PC-9 (cell line): ENCODE results near the gene PLEKHF1.

Source experiments
- EZH2 ChIP-seq: fragments of 200-600 bp; sonication (generic); IDR thresholded peaks from 2 replicates; pipeline ENCODE4 v1.8.0; 2017; ENCODE audit warnings: antibody characterized with exemption, low read depth
- TF ChIP-seq, protein P1 (sequence below): fragments of 200-600 bp; sonication (generic); conservative IDR thresholded peaks from 2 replicates; pipeline ENCODE4 v1.6.1; 2017; ENCODE audit warnings: mixed run types, antibody characterized with exemption, mild to moderate bottlenecking, moderate library complexity

DNA sequence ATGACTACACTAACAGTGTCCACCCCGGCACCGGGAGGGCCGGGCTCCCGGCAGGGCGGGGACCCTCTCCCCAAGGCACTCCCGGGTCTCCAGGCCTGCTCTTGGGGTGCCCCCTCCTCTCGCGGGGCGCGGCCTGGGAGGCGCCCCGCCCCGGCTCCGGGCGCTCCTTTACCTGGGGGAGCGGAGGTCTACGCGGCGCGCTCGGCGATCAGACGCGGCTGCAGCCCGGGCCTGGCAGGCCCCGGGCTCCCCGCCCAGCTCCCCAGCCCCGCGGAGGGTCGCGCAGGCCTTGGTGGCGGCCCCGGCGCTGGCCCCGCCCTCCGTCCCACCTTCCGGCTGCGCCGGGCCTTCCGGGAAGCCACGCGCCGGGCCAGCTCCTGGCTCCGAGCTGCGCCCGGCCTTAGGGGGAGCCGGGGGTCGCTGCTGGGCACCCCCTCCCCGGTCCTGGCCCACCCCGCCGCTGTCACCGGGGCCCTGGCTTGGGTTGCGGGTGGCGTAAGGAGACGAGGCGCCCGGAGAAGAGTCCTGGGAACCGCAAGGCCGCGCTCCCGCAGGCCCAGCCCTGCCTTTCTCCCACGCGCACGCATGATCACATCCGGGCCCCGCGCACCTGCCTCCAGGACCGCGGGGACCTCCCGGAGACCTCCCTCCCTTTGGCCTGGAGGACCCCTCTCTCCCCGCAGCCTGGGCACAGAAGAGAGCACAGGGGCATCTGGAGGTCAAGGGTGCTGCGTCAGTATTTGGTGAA lies 49.9 kb downstream of the PLEKHF1 start, which contains the start of gene C19orf12:
- TF ChIP-seq, protein P1, sequence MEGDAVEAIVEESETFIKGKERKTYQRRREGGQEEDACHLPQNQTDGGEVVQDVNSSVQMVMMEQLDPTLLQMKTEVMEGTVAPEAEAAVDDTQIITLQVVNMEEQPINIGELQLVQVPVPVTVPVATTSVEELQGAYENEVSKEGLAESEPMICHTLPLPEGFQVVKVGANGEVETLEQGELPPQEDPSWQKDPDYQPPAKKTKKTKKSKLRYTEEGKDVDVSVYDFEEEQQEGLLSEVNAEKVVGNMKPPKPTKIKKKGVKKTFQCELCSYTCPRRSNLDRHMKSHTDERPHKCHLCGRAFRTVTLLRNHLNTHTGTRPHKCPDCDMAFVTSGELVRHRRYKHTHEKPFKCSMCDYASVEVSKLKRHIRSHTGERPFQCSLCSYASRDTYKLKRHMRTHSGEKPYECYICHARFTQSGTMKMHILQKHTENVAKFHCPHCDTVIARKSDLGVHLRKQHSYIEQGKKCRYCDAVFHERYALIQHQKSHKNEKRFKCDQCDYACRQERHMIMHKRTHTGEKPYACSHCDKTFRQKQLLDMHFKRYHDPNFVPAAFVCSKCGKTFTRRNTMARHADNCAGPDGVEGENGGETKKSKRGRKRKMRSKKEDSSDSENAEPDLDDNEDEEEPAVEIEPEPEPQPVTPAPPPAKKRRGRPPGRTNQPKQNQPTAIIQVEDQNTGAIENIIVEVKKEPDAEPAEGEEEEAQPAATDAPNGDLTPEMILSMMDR: no peak
- no peak for TF ChIP-seq EZH2
